Activated CD4-positive, alpha-beta memory T cell treated with anti-CD3 and anti-CD28 coated beads, Interleukin-2, amount 10 ng/mL, durations not matched to agents 7 days and 5 days (primary cell): ENCODE measurements around the gene NELFE. TPM values are rescaled to one million over a fixed set of nuclear protein-coding genes. Genes with fewer than 3 reads are reported as not detected.
"Not testable (repeated sequence)": the region's sequence is repeated elsewhere in the genome, so short reads cannot be mapped to it uniquely, and the experiment has no call there.

Experiments
- CTCF ChIA-PET: fragments of 350-600 bp; sonication (Branson Sonifier 250); formaldehyde crosslinking; loops from one replicate; lab custom pipeline; 2021; ENCODE audit warnings: antibody characterized with exemption, inconsistent platforms; lab: Charles Lee
- POLR2A ChIA-PET: fragments of 350-600 bp; sonication (Branson Sonifier 250); formaldehyde crosslinking; loops from one replicate; lab custom pipeline; 2021; ENCODE audit warnings: antibody characterized with exemption; lab: Charles Lee
- DNase-seq: peaks from one replicate; pipeline ENCODE4 v3.0.0-alpha.2; 2020
- H3K27ac Mint-ChIP-seq: one replicate; pipeline ENCODE4 v1.8.0; 2021; ENCODE audit warnings: mild to moderate bottlenecking, mixed read lengths
- H3K27me3 Mint-ChIP-seq: one replicate; pipeline ENCODE4 v1.8.0; 2021; ENCODE audit warnings: mixed read lengths
- H3K36me3 Mint-ChIP-seq: one replicate; pipeline ENCODE4 v1.8.0; 2021; ENCODE audit warnings: low read depth, mixed read lengths
- H3K4me1 Mint-ChIP-seq: one replicate; pipeline ENCODE4 v1.8.0; 2021; ENCODE audit warnings: mixed read lengths
- H3K4me3 Mint-ChIP-seq: one replicate; pipeline ENCODE4 v1.8.0; 2021; ENCODE audit warnings: mild to moderate bottlenecking, mixed read lengths
- H3K9me3 Mint-ChIP-seq: one replicate; pipeline ENCODE4 v1.8.0; 2021; ENCODE audit warnings: mixed read lengths
- total RNA-seq, 2 experiments: library from RNA; stranded (reverse); gene quantifications; one replicate each; pipeline ENCODE4 v1.2.3, GENCODE V29; 2021

Gene NELFE
- total RNA-seq, 2 experiments from 2014 or later: 69.6 to 70.6 TPM

DNA sequence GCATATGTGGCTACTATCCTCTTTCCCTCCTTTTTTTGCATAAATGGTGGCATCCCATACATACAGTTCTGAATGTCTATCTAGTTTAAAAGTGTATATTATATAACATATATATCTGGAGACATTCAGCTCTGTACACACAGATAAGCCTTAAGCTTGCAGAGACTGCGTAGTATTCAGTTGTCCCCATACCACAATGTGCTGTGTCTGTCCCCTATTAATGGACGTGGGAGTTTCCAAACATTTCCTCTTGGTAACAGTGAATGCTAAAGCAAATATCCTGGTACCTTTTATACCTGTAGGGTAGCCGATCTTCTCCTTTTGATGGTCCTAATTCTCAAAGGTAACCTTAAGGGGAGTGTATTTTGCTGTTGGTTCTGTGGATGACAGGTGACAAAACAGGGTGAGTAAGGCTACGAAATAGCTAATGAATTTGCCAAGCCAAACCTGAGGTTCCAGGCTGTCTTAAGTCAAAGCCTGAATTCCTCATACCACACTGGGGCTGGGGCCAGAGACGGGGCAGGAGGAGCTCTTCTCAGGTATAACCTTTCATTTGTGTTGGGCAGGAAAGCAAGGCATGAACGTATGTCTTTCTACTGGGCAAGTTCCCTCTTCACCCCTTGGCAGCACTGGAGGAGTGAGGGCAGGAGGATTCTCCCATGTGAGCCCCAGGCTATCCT lies 39.0 kb downstream of the NELFE start:
- ChIA-PET POLR2A (interaction anchor here (0.9 kb wide), 1 partner anchor 33 kb away, joined by 3 read pairs; no protein-coding TSS in a partner anchor), CTCF (no interaction called here)
- Mint-ChIP-seq H3K27ac (no peak overlapping the region), H3K9me3 (no peaks in the 10 kb centered on the region), H3K36me3 (no peaks in the 10 kb centered on the region), H3K4me3 (no peak overlapping the region), H3K4me1 (no peaks in the 10 kb centered on the region), H3K27me3 (no peaks in the 10 kb centered on the region)
- no peak for DNase-seq

DNA sequence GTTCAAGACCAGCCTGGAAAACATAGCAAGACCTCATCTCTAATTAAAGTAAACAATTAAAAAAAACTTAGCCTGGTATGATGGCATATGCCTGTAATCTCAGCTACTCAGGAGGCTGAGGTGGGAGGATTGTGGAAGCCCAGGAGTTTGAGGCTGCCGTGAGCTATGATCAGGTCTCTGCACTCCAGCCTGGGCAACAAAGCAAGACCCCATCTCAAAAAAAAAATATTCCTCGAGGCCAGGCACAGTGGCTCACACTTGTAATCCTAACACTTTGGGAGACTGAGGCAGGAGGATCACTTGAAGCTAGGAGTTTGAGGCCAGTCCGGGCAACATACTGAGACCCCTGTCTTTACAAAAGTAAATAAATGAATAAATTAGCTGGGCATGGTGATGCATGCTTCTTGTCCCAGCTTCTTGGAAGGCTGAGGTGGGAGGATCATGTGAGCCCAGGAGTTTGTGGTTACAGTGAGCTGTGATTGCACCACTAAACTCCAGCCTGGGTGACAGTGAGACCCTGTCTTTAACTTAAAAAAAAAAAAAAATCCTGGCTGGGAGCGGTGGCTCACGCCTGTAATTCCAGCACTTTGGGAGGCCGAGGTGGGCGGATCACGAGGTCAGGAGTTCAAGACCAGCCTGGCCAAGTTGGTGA lies 40.6 kb downstream of the NELFE start:
- no peaks in the 10 kb centered on the region for H3K36me3 Mint-ChIP-seq
- no peak for DNase-seq
- H3K27me3 Mint-ChIP-seq: no peaks in the 10 kb centered on the region
- POLR2A ChIA-PET: no interaction called here
- H3K4me3 Mint-ChIP-seq: no peak overlapping the region
- H3K4me1 Mint-ChIP-seq: no peaks in the 10 kb centered on the region
- no peak overlapping the region for H3K27ac Mint-ChIP-seq
- CTCF ChIA-PET: interaction anchor here (0.7 to 1.3 kb wide), 2 partner anchors 14 to 34 kb away, joined by 3 to 5 read pairs; no protein-coding TSS in a partner anchor
- H3K9me3 Mint-ChIP-seq: no peaks in the 10 kb centered on the region

DNA sequence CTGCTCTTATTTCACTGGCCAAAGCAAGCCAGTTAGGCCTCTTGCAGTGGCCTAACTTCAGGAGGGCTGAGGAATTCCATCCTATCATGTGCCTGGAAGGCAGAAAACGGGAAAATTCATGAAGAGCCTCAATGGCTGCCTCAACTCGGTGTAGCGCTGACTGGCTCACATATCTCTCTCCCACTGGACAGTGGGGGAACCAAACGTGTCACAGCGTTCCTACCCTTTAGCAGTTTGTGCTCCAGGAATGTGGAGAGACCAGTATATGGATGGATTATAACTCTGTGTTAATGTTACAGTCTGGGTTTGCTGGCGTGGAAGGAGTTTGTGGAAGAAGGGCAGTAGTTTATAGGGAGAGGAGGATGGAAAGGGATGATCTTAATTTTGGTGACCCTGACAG lies 43.0 kb downstream of the NELFE start:
- ChIA-PET POLR2A (interaction anchor here (0.9 kb wide), 1 partner anchor 37 kb away, joined by 3 read pairs; no protein-coding TSS in a partner anchor), CTCF (no interaction called here)
- Mint-ChIP-seq H3K4me1 (peaks cover 11% of the 10 kb centered on the region), H3K27ac (no peak overlapping the region), H3K4me3 (no peak overlapping the region), H3K9me3 (no peaks in the 10 kb centered on the region), H3K27me3 (no peaks in the 10 kb centered on the region), H3K36me3 (no peaks in the 10 kb centered on the region)
- no peak for DNase-seq

- H3K27ac Mint-ChIP-seq: no peak overlapping the region
Measured at GRCh38 chr6:31915351-31915750, 43.4 kb downstream of the NELFE start.

DNA sequence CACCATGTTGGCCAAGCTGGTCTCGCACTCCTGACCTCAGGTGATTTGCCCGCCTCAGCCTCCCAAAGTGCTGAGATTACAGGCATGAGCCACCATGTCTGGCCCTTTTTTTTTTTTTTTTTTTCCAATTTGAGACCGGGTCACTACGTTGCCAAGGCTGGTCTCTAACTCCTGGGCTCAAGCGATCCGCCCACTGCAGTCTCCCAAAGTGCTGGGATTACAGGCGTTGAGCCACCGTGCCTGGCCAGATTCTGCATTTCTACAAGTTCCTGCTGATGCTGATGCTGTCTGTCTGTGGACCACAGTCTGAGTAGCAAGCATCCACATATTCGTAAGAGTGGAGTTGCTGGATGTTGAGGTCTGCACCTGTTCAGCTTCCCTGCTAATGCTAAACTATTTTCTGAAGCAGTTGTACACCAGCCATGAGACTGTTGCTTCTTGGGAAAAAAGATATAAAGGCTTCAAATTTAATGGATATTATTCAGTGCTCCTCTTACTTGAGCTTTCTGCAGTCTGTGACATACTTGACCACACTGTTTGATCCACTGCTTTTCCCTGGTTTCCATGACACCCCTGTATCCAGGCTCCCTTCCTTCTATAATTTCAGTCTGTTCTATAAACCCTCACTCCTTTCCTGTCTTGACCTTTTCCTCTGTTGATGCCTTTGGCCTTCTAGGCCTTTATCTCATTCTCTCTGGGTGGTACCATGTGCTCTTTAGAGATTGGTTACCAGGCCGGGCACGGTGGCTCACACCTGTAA lies 46.8 kb downstream of the NELFE start:
- H3K9me3 Mint-ChIP-seq: no peaks in the 10 kb centered on the region
- H3K27me3 Mint-ChIP-seq: no peaks in the 10 kb centered on the region
- H3K4me1 Mint-ChIP-seq: peaks cover 30% of the 10 kb centered on the region
- no peak overlapping the region for H3K4me3 Mint-ChIP-seq
- DNase-seq: no peak
- H3K27ac Mint-ChIP-seq: no peak overlapping the region
- ChIA-PET CTCF (interaction anchor here (1.1 kb wide), 1 partner anchor 22 kb away, joined by 3 read pairs; no protein-coding TSS in a partner anchor), POLR2A (interaction anchor here (1.8 kb wide), 1 partner anchor 46 kb away, joined by 3 read pairs; no protein-coding TSS in a partner anchor)
- H3K36me3 Mint-ChIP-seq: no peaks in the 10 kb centered on the region

More at GRCh38 chr6:31915351-31915750, 43.4 kb downstream of the NELFE start:
- no peaks in the 10 kb centered on the region for H3K27me3 Mint-ChIP-seq
- CTCF ChIA-PET: interaction anchor here (0.9 kb wide), 1 partner anchor 24 kb away, joined by 3 read pairs; no protein-coding TSS in a partner anchor
- POLR2A ChIA-PET: interaction anchor here (0.9 kb wide), 1 partner anchor 37 kb away, joined by 3 read pairs; no protein-coding TSS in a partner anchor
- DNase-seq: no peak
- H3K4me3 Mint-ChIP-seq: no peak overlapping the region
- no peaks in the 10 kb centered on the region for H3K36me3 Mint-ChIP-seq
- H3K9me3 Mint-ChIP-seq: no peaks in the 10 kb centered on the region
- H3K4me1 Mint-ChIP-seq: peaks cover 12% of the 10 kb centered on the region

DNA sequence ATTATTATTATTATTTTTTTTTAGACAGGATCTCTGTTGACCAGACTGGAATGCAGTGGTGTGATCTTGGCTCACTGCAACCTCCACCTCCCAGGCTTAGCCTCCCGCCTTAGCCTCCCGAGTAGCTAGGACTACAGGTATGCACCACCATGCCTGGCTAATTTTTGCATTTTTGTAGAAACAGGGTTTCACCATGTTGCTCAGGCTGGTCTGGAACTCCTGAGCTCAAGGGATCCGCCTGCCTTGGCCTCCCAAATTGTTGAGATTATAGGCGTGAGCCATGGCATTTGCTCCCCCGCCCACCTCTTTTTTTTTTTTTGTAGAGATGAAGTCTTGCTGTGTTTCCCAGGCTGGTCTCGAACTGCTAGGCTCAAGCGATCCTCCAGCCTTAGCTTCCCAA lies 49.5 kb downstream of the NELFE start:
- not testable (repeated sequence) for H3K4me3 Mint-ChIP-seq, DNase-seq, H3K27ac Mint-ChIP-seq, H3K9me3 Mint-ChIP-seq, H3K36me3 Mint-ChIP-seq, H3K27me3 Mint-ChIP-seq
- peaks cover 36% of the 10 kb centered on the region for H3K4me1 Mint-ChIP-seq
- CTCF ChIA-PET: interaction anchor here (1.0 kb wide), 1 partner anchor 43 kb away, joined by 5 read pairs; no protein-coding TSS in a partner anchor
- POLR2A ChIA-PET: interaction anchor here (1.3 to 1.4 kb wide), 2 partner anchors 11 to 26 kb away, joined by 3 to 6 read pairs; partner anchors contain the start of gene EHMT2

DNA sequence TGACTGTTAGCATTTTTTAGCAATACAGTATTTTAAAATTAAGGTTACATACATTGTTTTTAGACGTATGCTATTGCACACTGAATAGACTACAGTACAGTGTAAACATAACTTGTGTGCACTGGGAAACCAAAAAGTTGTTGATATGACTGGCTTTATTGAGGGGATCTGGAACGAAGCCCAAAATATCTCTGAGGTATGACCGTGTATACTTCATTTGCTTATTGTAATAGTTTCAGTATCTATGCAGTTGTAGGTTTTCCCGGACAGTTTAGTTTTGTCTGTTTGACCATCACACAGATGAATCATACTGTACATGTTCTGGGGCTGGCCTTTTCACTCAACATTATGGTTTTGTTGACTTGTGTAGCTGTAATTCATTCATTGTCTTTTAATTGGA lies 50.0 kb downstream of the NELFE start:
- Mint-ChIP-seq H3K27ac (no peak overlapping the region), H3K27me3 (peaks cover 6% of the 10 kb centered on the region), H3K9me3 (no peaks in the 10 kb centered on the region), H3K36me3 (no peaks in the 10 kb centered on the region), H3K4me3 (no peak overlapping the region), H3K4me1 (peaks cover 36% of the 10 kb centered on the region)
- POLR2A ChIA-PET: interaction anchor here (1.3 kb wide), 1 partner anchor 11 kb away, joined by 6 read pairs; the partner anchor contains the start of gene EHMT2
- DNase-seq: no peak
- CTCF ChIA-PET: no interaction called here

DNA sequence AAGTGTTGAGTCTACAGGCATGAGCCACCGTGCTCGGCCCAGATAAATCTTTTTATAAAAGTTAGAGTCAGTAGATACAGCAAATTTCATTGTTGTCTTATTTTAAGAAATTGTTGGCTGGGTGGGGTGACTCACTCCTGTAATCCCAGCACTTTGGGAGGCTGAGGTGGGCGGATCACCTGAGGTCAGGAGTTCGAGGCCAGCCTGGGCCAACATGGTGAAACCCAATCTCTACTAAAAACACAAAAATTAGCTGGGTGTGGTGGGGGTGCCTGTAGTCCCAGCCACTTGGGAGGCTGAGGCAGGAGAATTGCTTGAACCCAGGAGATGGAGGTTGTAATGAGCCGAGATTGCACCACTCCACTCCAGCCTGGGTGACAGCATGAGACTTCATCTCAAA lies 50.5 kb downstream of the NELFE start:
- H3K4me3 Mint-ChIP-seq, DNase-seq, H3K9me3 Mint-ChIP-seq, H3K27me3 Mint-ChIP-seq, CTCF ChIA-PET, H3K36me3 Mint-ChIP-seq, H3K27ac Mint-ChIP-seq: not testable (repeated sequence)
- POLR2A ChIA-PET: interaction anchor here (0.9 kb wide), 1 partner anchor 71 kb away, joined by 3 read pairs; no protein-coding TSS in a partner anchor
- H3K4me1 Mint-ChIP-seq: peaks cover 36% of the 10 kb centered on the region

DNA sequence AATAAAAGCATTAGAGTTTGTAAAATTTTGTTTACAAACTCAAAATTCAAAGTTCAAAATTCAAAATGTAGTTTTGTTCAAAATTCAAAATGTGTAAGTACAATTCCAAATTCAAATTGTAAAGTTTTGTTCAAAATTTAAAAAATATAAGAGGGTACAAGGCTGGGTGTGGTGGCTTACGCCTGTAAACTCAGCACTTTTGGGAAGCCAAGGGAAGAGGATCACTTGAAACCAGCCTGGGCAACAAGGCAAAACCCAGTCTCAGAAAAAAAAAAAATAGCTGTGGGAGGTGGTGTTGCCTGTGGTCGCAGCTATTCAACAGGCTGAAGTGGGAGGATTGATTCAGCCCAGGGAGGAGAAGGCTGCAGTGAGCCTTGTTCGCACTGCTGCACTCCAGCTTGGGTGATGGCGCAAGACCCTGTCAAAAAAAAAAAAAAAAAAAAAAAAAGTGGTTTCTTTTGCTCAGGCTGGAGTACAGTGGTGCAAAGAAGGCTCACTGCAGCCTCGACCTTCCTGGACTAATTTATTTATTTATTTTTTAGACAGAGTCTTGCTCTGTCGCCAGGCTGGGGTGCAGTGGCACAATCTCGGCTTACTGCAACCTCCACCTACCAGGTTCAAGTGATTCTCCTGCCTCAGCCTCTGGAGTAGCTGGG lies 51.5 kb downstream of the NELFE start:
- Mint-ChIP-seq H3K4me1 (peaks cover 42% of the 10 kb centered on the region), H3K27ac (no peak overlapping the region), H3K27me3 (peaks cover 15% of the 10 kb centered on the region), H3K4me3 (no peak overlapping the region), H3K9me3 (no peaks in the 10 kb centered on the region), H3K36me3 (no peaks in the 10 kb centered on the region)
- ChIA-PET CTCF (interaction anchor here (1.0 kb wide), 1 partner anchor 42 kb away, joined by 3 read pairs; no protein-coding TSS in a partner anchor), POLR2A (interaction anchor here (0.9 to 1.0 kb wide), 2 partner anchors 9 to 72 kb away, joined by 3 to 4 read pairs; no protein-coding TSS in a partner anchor)
- no peak for DNase-seq

DNA sequence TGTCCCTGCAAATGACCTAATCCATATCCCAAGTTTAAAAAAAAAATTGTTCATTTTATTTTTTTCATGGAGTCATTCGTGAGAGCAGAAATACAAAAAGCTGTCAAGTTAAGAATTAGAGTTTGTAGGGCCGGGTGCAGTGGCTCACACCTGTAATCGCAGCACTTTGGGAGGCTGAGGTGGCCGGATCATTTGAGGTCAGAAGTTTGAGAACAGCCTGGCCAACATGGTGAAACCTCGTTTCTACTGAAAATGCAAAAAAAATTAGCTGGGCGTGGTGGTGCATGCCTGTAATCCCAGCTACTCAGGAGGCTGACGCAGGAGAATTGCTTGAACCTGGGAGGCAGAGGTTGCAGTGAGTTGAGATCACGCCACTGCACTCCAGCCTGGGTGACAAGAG lies 52.0 kb downstream of the NELFE start:
- DNase-seq, H3K4me3 Mint-ChIP-seq, H3K9me3 Mint-ChIP-seq, H3K36me3 Mint-ChIP-seq, H3K27ac Mint-ChIP-seq: not testable (repeated sequence)
- Mint-ChIP-seq H3K27me3 (peaks cover 16% of the 10 kb centered on the region), H3K4me1 (peaks cover 39% of the 10 kb centered on the region)
- CTCF ChIA-PET: interaction anchor here (1.0 kb wide), 1 partner anchor 43 kb away, joined by 3 read pairs; no protein-coding TSS in a partner anchor
- POLR2A ChIA-PET: interaction anchor here (1.0 kb wide), 1 partner anchor 8 kb away, joined by 4 read pairs; no protein-coding TSS in a partner anchor

DNA sequence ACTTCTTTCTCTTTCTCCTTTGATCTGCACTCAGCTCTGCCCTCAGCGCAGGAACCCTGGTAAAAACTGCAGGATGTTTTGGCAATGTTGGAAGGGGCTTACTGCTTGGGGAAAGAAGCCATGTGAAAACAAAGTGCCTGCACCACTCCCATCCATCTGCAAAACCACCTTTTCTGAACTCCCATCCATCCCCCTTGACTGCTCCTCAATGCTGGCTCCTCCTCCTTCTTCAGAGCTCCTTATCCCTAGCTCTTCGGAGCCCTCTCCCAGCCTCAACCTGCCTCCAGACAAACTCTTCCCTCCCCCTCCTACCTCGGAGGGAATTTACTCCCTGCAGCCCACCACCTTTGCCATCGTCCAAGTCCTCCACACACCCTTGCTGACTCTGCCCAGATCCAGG lies 52.6 kb downstream of the NELFE start:
- H3K27ac Mint-ChIP-seq: no peak overlapping the region
- H3K4me3 Mint-ChIP-seq: no peak overlapping the region
- H3K9me3 Mint-ChIP-seq: no peaks in the 10 kb centered on the region
- ChIA-PET POLR2A (interaction anchor here (0.5 kb wide), 1 partner anchor 53 kb away, joined by 3 read pairs; no protein-coding TSS in a partner anchor), CTCF (no interaction called here)
- H3K27me3 Mint-ChIP-seq: peaks cover 16% of the 10 kb centered on the region
- DNase-seq: no peak
- H3K4me1 Mint-ChIP-seq: peaks cover 35% of the 10 kb centered on the region
- H3K36me3 Mint-ChIP-seq: no peaks in the 10 kb centered on the region

GRCh38 chr6:31905041-31905440 lies 53.7 kb downstream of the NELFE start:
- no peak for DNase-seq
- H3K27me3 Mint-ChIP-seq: peaks cover 16% of the 10 kb centered on the region
- no peak overlapping the region for H3K27ac Mint-ChIP-seq
- H3K4me1 Mint-ChIP-seq: peaks cover 34% of the 10 kb centered on the region
- no peak overlapping the region for H3K4me3 Mint-ChIP-seq
- H3K36me3 Mint-ChIP-seq: no peaks in the 10 kb centered on the region
- POLR2A ChIA-PET: no interaction called here
- H3K9me3 Mint-ChIP-seq: no peaks in the 10 kb centered on the region
- CTCF ChIA-PET: interaction anchor here (0.6 kb wide), 1 partner anchor 34 kb away, joined by 3 read pairs; no protein-coding TSS in a partner anchor
